ENCODE data around the gene STAP1.

GRCh38 chr4:67545199-67546003 lies 13.1 kb upstream of the STAP1 start, which contains the start of gene CENPC:
- TF ChIP-seq CTCF (IDR thresholded peaks at IDR 0.05) (no peak), POLR2A (IDR thresholded peaks at IDR 0.05) (peak; percentile 59 to 86), EP300 (IDR thresholded peaks at IDR 0.05) (peak in 1 of 2 donors; percentile 96)
